H1 (cell line): ENCODE measurements around the gene GID4. TPM values are rescaled to one million over a fixed set of nuclear protein-coding genes. Genes with fewer than 3 reads are reported as not detected.

Experiments used
- CTCF ChIA-PET: fragments of 300-600 bp; sonication (Branson Sonifier 250); formaldehyde crosslinking; loops from one replicate; lab custom pipeline; 2021; ENCODE audit not compliant: partially characterized antibody; lab: Charles Lee
- POLR2A ChIA-PET: fragments of 300-600 bp; sonication (Branson Sonifier 250); formaldehyde crosslinking; loops from one replicate; lab custom pipeline; 2021; ENCODE audit warnings: inconsistent platforms; ENCODE audit not compliant: partially characterized antibody; lab: Charles Lee
- DNase-seq, 2 experiments: peaks; one replicate each; pipeline versions ENCODE4 v3.0.0 to v3.0.0-alpha.2; 2010 to 2022; ENCODE audit warnings: low spot score in 2 of 2, low read depth in 1 of 2, mixed read lengths in 1 of 2
- FAIRE-seq: peaks from 2 replicates; lab custom pipeline; 2011; peaks lifted over from hg19 to GRCh38; lab: Jason Lieb, UNC
- H2AFZ ChIP-seq: 2 replicates; pipeline ENCODE4 v1.8.1; 2012; ENCODE audit warnings: low read length, inconsistent platforms
- H2AK5ac ChIP-seq: 2 replicates; pipeline ENCODE4 v1.6.1; 2013; ENCODE audit warnings: low read depth, low read length
- H2BK120ac ChIP-seq: replicated peaks from 2 replicates; pipeline ENCODE3; 2013; ENCODE audit warnings: low read depth, low read length, inconsistent platforms
- H2BK12ac ChIP-seq: 2 replicates; pipeline ENCODE4 v1.6.1; 2013; ENCODE audit warnings: low read depth, low read length
- H2BK15ac ChIP-seq: 2 replicates; pipeline ENCODE4 v1.6.1; 2013; ENCODE audit warnings: low read length
- H2BK20ac ChIP-seq: 2 replicates; pipeline ENCODE4 v1.6.1; 2013; ENCODE audit warnings: low read length
- H2BK5ac ChIP-seq: 2 replicates; pipeline ENCODE4 v1.6.1; 2013; ENCODE audit warnings: low read depth, low read length
- H3K14ac ChIP-seq: 2 replicates; pipeline ENCODE4 v1.6.1; 2013; ENCODE audit warnings: inconsistent platforms; ENCODE audit not compliant: insufficient read length
- H3K18ac ChIP-seq: 2 replicates; pipeline ENCODE4 v1.6.1; 2013; ENCODE audit warnings: low read length; ENCODE audit errors: extremely low read depth
- H3K23ac ChIP-seq: 2 replicates; pipeline ENCODE4 v1.6.1; 2013; ENCODE audit warnings: inconsistent platforms; ENCODE audit not compliant: insufficient read length
- H3K23me2 ChIP-seq: 2 replicates; pipeline ENCODE4 v1.6.1; 2013; ENCODE audit warnings: low read depth, low read length
- H3K27ac ChIP-seq: 2 replicates; pipeline ENCODE4 v1.6.1; 2011; ENCODE audit warnings: low read depth, low read length, inconsistent platforms
- H3K27me3 ChIP-seq, 4 experiments: replicated peaks in 1 of 4; 1 replicate in 1 of 4; 2 replicates in 3 of 4; pipeline versions ENCODE4 v1.6.1 to v1.8.1; 2011 to 2013; ENCODE audit warnings: low read length in 3 of 4, mild to moderate bottlenecking in 3 of 4, inconsistent platforms in 2 of 4, mixed read lengths in 2 of 4, moderate library complexity in 1 of 4; ENCODE audit not compliant: control insufficient read depth in 3 of 4, insufficient read depth in 3 of 4; ENCODE audit errors: extremely low read depth in 1 of 4
- H3K36me3 ChIP-seq, 4 experiments: 2 replicates each; pipeline versions ENCODE4 v1.6.1 to v1.8.1; 2011 to 2013; ENCODE audit warnings: mild to moderate bottlenecking in 4 of 4, low read length in 3 of 4, moderate library complexity in 2 of 4, control low read depth in 1 of 4, inconsistent platforms in 1 of 4; ENCODE audit not compliant: insufficient read depth in 4 of 4, control insufficient read depth in 2 of 4
- H3K4ac ChIP-seq: replicated peaks from 2 replicates; pipeline ENCODE3; 2013; ENCODE audit warnings: low read length, low read depth, mixed read lengths, inconsistent platforms; ENCODE audit not compliant: insufficient read length
- H3K4me1 ChIP-seq, 4 experiments: replicated peaks in 1 of 4; 1 replicate in 1 of 4; 2 replicates in 3 of 4; pipeline versions ENCODE4 v1.6.1 to v1.8.1; 2011 to 2013; ENCODE audit warnings: low read length in 3 of 4, inconsistent platforms in 2 of 4, mixed read lengths in 1 of 4; ENCODE audit not compliant: insufficient read depth in 4 of 4, control insufficient read depth in 3 of 4
- H3K4me2 ChIP-seq, 2 experiments: 2 replicates each; pipeline versions ENCODE4 v1.6.1 to v1.8.1; 2011 to 2013; ENCODE audit warnings: low read depth in 2 of 2, low read length in 2 of 2, control low read depth in 1 of 2, inconsistent platforms in 1 of 2, mild to moderate bottlenecking in 1 of 2; ENCODE audit not compliant: insufficient read depth in 1 of 2
- H3K4me3 ChIP-seq, 4 experiments: fragments of 200-600, 300-600 bp in 1 of 4; sonication (generic), shearing (Covaris generic), sonication (Bioruptor Twin) in 1 of 4; 2 replicates each; pipeline versions ENCODE4 v1.5.1 to v1.8.1; 2011 to 2016; ENCODE audit warnings: low read length in 4 of 4, low read depth in 3 of 4, control low read depth in 2 of 4, inconsistent platforms in 2 of 4, mild to moderate bottlenecking in 2 of 4, mixed read lengths in 1 of 4, moderate library complexity in 1 of 4; ENCODE audit not compliant: insufficient read depth in 2 of 4; ENCODE audit errors: extremely low read depth in 1 of 4
- H3K56ac ChIP-seq: replicated peaks from 2 replicates; pipeline ENCODE3; 2013; ENCODE audit warnings: low read depth, mild to moderate bottlenecking, mixed read lengths, low read length, inconsistent platforms; ENCODE audit not compliant: insufficient read length
- H3K79me1 ChIP-seq: 2 replicates; pipeline ENCODE4 v1.6.1; 2013; ENCODE audit warnings: low read depth, low read length, control low read depth
- H3K79me2 ChIP-seq, 2 experiments: 2 replicates each; pipeline versions ENCODE4 v1.6.1 to v1.8.1; 2012 to 2013; ENCODE audit warnings: low read length in 2 of 2, mild to moderate bottlenecking in 2 of 2, inconsistent platforms in 1 of 2; ENCODE audit not compliant: insufficient read depth in 2 of 2, control insufficient read depth in 1 of 2
- H3K9ac ChIP-seq, 4 experiments: replicated peaks in 1 of 4; 1 replicate in 1 of 4; 2 replicates in 3 of 4; pipeline versions ENCODE4 v1.6.1 to v1.8.1; 2011 to 2013; ENCODE audit warnings: low read depth in 3 of 4, low read length in 3 of 4, control low read depth in 2 of 4, mild to moderate bottlenecking in 2 of 4, moderate library complexity in 2 of 4, inconsistent platforms in 1 of 4; ENCODE audit errors: extremely low read depth in 1 of 4
- H3K9me3 ChIP-seq, 2 experiments: 2 replicates each; pipeline versions ENCODE4 v1.6.1 to v1.8.1; 2012 to 2013; ENCODE audit warnings: mild to moderate bottlenecking in 2 of 2, moderate library complexity in 2 of 2, control low read depth in 1 of 2, inconsistent platforms in 1 of 2, low read depth in 1 of 2, low read length in 1 of 2, mixed read lengths in 1 of 2; ENCODE audit not compliant: insufficient read depth in 2 of 2
- H4K20me1 ChIP-seq, 2 experiments: replicated peaks in 1 of 2; 2 replicates each; pipeline versions ENCODE3 to v1.8.1; 2011 to 2013; ENCODE audit warnings: inconsistent platforms in 2 of 2, low read length in 2 of 2, mild to moderate bottlenecking in 1 of 2; ENCODE audit not compliant: insufficient read depth in 2 of 2, control insufficient read depth in 1 of 2
- H4K5ac ChIP-seq: 2 replicates; pipeline ENCODE4 v1.6.1; 2013; ENCODE audit warnings: low read length, low read depth, mixed read lengths, inconsistent platforms; ENCODE audit not compliant: insufficient read length
- H4K8ac ChIP-seq: 2 replicates; pipeline ENCODE4 v1.8.0; 2013; ENCODE audit warnings: mild to moderate bottlenecking, moderate library complexity, low read length, inconsistent platforms; ENCODE audit not compliant: insufficient read depth; ENCODE audit errors: extremely low read depth
- H4K91ac ChIP-seq: replicated peaks from 2 replicates; pipeline ENCODE3; 2013; ENCODE audit warnings: low read length, mixed read lengths, inconsistent platforms; ENCODE audit not compliant: insufficient read length
- CBX5 ChIP-seq: fragments of 300-800, 300-1000 bp; sonication (generic); IDR thresholded peaks from 2 replicates; pipeline ENCODE4 v1.7.1; 2016; ENCODE audit warnings: antibody characterized with exemption, low read length, low read depth
- CHD2 ChIP-seq: IDR thresholded peaks from 2 replicates; pipeline ENCODE4 v1.6.1; 2012; ENCODE audit warnings: low read length, improper control_type of control experiment
- CTBP2 ChIP-seq: IDR thresholded peaks from 2 replicates; pipeline ENCODE4 v1.7.0; 2011; ENCODE audit warnings: borderline replicate concordance, mild to moderate bottlenecking, moderate library complexity, mixed read lengths, low read length; ENCODE audit not compliant: insufficient read depth, insufficient read length
- EZH2 ChIP-seq: fragments of 200-600 bp; sonication (generic); IDR thresholded peaks from 2 replicates; pipeline ENCODE4 v1.7.1; 2012; ENCODE audit warnings: low read depth, mild to moderate bottlenecking, moderate library complexity, low read length, inconsistent platforms; ENCODE audit not compliant: severe bottlenecking
- KDM1A ChIP-seq: fragments of 200-600, 300-600 bp; sonication (generic); IDR thresholded peaks from 2 replicates; pipeline ENCODE4 v1.7.1; 2016; ENCODE audit warnings: mild to moderate bottlenecking, low read length, borderline replicate concordance
- SIRT6 ChIP-seq: IDR thresholded peaks from one replicate; pipeline ENCODE4 v1.7.1; 2012; ENCODE audit warnings: low read length, inconsistent platforms
- SP4 ChIP-seq: IDR thresholded peaks from 2 replicates; pipeline ENCODE4 v1.6.1; 2012; ENCODE audit warnings: low read length, inconsistent platforms
- TEAD4 ChIP-seq: IDR thresholded peaks from 2 replicates; pipeline ENCODE4 v1.6.1; 2012; ENCODE audit warnings: low read depth, low read length, inconsistent platforms, mixed read lengths
- ZNF274 ChIP-seq: IDR thresholded peaks from 2 replicates; pipeline ENCODE4 v1.7.0; 2012; ENCODE audit warnings: low read length, borderline replicate concordance; ENCODE audit errors: extremely low read depth
- WGBS, 2 experiments: shearing (Covaris generic) in 1 of 2; methylation state at CpG; one replicate each; pipeline versions ENCODE4 v1.1.6 to v1.1.7; 2013 to 2015; ENCODE audit warnings: low lambda C conversion rate in 2 of 2, mixed read lengths in 2 of 2, inconsistent platforms in 1 of 2, low coverage in 1 of 2, missing lambda C conversion rate in 1 of 2; ENCODE audit not compliant: insufficient replicate concordance in 2 of 2, insufficient coverage in 1 of 2, insufficient read length in 1 of 2; ENCODE audit errors: extremely low coverage in 1 of 2, missing lambda C conversion rate in 1 of 2; 5-methylcytosine and 5-hydroxymethylcytosine counted together
- polyA plus RNA-seq, 7 experiments: library from polyadenylated mRNA; depleted of rRNA in 3 of 7; stranded (reverse) in 5 of 7; unstranded in 2 of 7; fragments of >200 nt in 5 of 7; fragments of 200-250 nt in 2 of 7; gene quantifications; 1 replicate in 5 of 7; 2 replicates in 1 of 7; 4 replicates in 1 of 7; pipeline versions ENCODE4 v1.2.1 to v1.2.3, GENCODE V29; 2011 to 2013; ENCODE audit warnings: missing spikeins in 2 of 7, mixed read lengths in 2 of 7
- total RNA-seq: library from RNA; stranded (reverse); fragmentation: NEBNext Ultra II Directional; extraction: Animal tissue kit (Norgen Biotek cat#: 25700); gene quantifications from 2 replicates; pipeline ENCODE4 v1.2.1, GENCODE V29; 2021
- TF ChIP-seq, protein P1 (sequence below): IDR thresholded peaks from 2 replicates; pipeline ENCODE4 v1.6.1; 2012; ENCODE audit warnings: inconsistent platforms
- TF ChIP-seq, protein P2 (sequence below): IDR thresholded peaks from 2 replicates; pipeline ENCODE4 v1.6.1; 2012; ENCODE audit warnings: low read length, inconsistent platforms

The GID4 gene
- total and polyA plus RNA-seq, 2 of the 8 experiments (the other 6 are each of a cell fraction or from before 2014, with no cell fraction given) = 5.6 to 15.0 TPM

GRCh38 chr17:18035704-18036103 lies 3.5 kb upstream of the GID4 start:
- Histone ChIP-seq H3K27ac (no peak overlapping the region), H2AFZ (no peak overlapping the region), H3K9ac (no peak overlapping the region), H3K56ac (no peak overlapping the region), H4K8ac (no peak overlapping the region), H2BK15ac (no peak overlapping the region), H4K91ac (no peak overlapping the region), H3K79me2 (peaks cover 0 to 10% of the 10 kb centered on the region in 2 experiments; a peak in 1 of 4 replicates), H3K9me3 (no peaks in the 10 kb centered on the region), H3K4me1 (peaks cover 0 to 4% (median 2%) of the 10 kb centered on the region in 4 experiments; a peak in 6 of 7 replicates), H3K4ac (no peak overlapping the region), H3K23ac (no peak overlapping the region), H3K4me3 (no peak overlapping the region), H3K23me2 (peaks cover 7% of the 10 kb centered on the region), H4K20me1 (peaks cover 3 to 5% of the 10 kb centered on the region in 2 experiments), H4K5ac (no peak overlapping the region), H3K36me3 (no peaks in the 10 kb centered on the region), H3K27me3 (peaks cover 0 to 6% (median 3%) of the 10 kb centered on the region in 4 experiments; a peak in 2 of 7 replicates), H3K4me2 (no peak overlapping the region), H2BK120ac (no peak overlapping the region), H3K14ac (no peak overlapping the region), H2BK12ac (no peak overlapping the region), H2AK5ac (no peak overlapping the region), H3K79me1 (peaks cover 5% of the 10 kb centered on the region), H2BK5ac (no peak overlapping the region), H2BK20ac (no peak overlapping the region), H3K18ac (no peak overlapping the region)
- DNase-seq (no peak), FAIRE-seq (no peak)
- WGBS, 2 experiments = 96% methylated on average over 2 of the region's 2 CpGs; no CpG with 5 or more reads in 1 of the 2 experiments
- POLR2A ChIA-PET = interaction anchor here (0.9 kb wide), 1 partner anchor 12 kb away, joined by 3 read pairs; no protein-coding TSS in a partner anchor
- CTCF ChIA-PET = interaction anchor here (0.7 to 4.4 kb wide), 9 partner anchors 11 to 108 kb away, joined by 3 to 40 read pairs (median 5); no protein-coding TSS in a partner anchor
- TF ChIP-seq, protein P1, sequence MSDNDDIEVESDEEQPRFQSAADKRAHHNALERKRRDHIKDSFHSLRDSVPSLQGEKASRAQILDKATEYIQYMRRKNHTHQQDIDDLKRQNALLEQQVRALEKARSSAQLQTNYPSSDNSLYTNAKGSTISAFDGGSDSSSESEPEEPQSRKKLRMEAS = no peak
- TF ChIP-seq SIRT6 (no peak), CTBP2 (no peak), ZNF274 (no peak), SP4 (no peak), CBX5 (no peak), CHD2 (no peak), KDM1A (no peak), TEAD4 (no peak), EZH2 (no peak)
- TF ChIP-seq, protein P2, sequence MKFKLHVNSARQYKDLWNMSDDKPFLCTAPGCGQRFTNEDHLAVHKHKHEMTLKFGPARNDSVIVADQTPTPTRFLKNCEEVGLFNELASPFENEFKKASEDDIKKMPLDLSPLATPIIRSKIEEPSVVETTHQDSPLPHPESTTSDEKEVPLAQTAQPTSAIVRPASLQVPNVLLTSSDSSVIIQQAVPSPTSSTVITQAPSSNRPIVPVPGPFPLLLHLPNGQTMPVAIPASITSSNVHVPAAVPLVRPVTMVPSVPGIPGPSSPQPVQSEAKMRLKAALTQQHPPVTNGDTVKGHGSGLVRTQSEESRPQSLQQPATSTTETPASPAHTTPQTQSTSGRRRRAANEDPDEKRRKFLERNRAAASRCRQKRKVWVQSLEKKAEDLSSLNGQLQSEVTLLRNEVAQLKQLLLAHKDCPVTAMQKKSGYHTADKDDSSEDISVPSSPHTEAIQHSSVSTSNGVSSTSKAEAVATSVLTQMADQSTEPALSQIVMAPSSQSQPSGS = no peak
